GM23338 (cell line): ENCODE measurements around the gene ANP32A. TPM values are rescaled to one million over a fixed set of nuclear protein-coding genes. Genes with fewer than 3 reads are reported as not detected.

Source experiments
- ATAC-seq: fragments of 200-7000 bp; cut with Tn5 transposase; 3 replicates; pipeline ENCODE4 v1.9.1; 2020
- DNase-seq: peaks from one replicate; pipeline ENCODE4 v3.0.0-alpha.2; 2015; ENCODE audit warnings: low spot score
- H2AFZ ChIP-seq: fragments of 200-600 bp; sonication (generic); 2 replicates; pipeline ENCODE4 v1.8.0; 2016; ENCODE audit warnings: antibody characterized with exemption, mild to moderate bottlenecking, moderate library complexity
- H3F3A ChIP-seq: fragments of 200-600 bp; sonication (generic); replicated peaks from 2 replicates; pipeline ENCODE4 v1.8.0; 2017; ENCODE audit warnings: antibody characterized with exemption, mixed run types, low read depth
- H3K27ac ChIP-seq: fragments of 200-600 bp; sonication (generic); 2 replicates; pipeline ENCODE4 v1.6.1; 2016; ENCODE audit warnings: low read depth
- H3K27me3 ChIP-seq: fragments of 200-600 bp; sonication (generic); 2 replicates; pipeline ENCODE4 v1.8.0; 2016; ENCODE audit warnings: mild to moderate bottlenecking, mixed run types, moderate library complexity; ENCODE audit not compliant: insufficient read depth
- H3K36me3 ChIP-seq: fragments of 200-600 bp; sonication (generic); 2 replicates; pipeline ENCODE4 v1.8.0; 2016; ENCODE audit warnings: mild to moderate bottlenecking; ENCODE audit not compliant: insufficient read depth
- H3K4me1 ChIP-seq: fragments of 200-600 bp; sonication (generic); 2 replicates; pipeline ENCODE4 v1.8.0; 2016; ENCODE audit warnings: mild to moderate bottlenecking, moderate library complexity; ENCODE audit not compliant: insufficient read depth
- H3K4me2 ChIP-seq: fragments of 200-600 bp; sonication (generic); 2 replicates; pipeline ENCODE4 v1.7.1; 2017; ENCODE audit warnings: mixed run types
- H3K4me3 ChIP-seq: fragments of 200-600 bp; sonication (generic); 2 replicates; pipeline ENCODE4 v1.6.1; 2016; ENCODE audit warnings: mixed run types
- H3K79me2 ChIP-seq: fragments of 200-600 bp; sonication (generic); replicated peaks from 2 replicates; pipeline ENCODE4 v1.8.0; 2017; ENCODE audit warnings: mild to moderate bottlenecking; ENCODE audit not compliant: insufficient read depth
- H3K9me2 ChIP-seq: fragments of 200-600 bp; sonication (generic); 2 replicates; pipeline ENCODE4 v1.8.0; 2017; ENCODE audit not compliant: insufficient read depth
- H4K20me1 ChIP-seq: fragments of 200-600 bp; sonication (generic); replicated peaks from 2 replicates; pipeline ENCODE4 v1.8.0; 2017; ENCODE audit warnings: mild to moderate bottlenecking; ENCODE audit not compliant: insufficient read depth
- H3K27ac Mint-ChIP-seq: 2 replicates; pipeline ENCODE4 v1.8.0; 2020; ENCODE audit warnings: inconsistent platforms, mild to moderate bottlenecking, moderate library complexity, mixed read lengths
- H3K27me3 Mint-ChIP-seq: 3 replicates; pipeline ENCODE4 v1.8.0; 2022; ENCODE audit warnings: low read depth, mild to moderate bottlenecking, moderate library complexity, mixed read lengths, inconsistent platforms; ENCODE audit not compliant: insufficient read depth, poor library complexity
- H3K36me3 Mint-ChIP-seq: 3 replicates; pipeline ENCODE4 v1.8.0; 2021; ENCODE audit warnings: low read depth, mild to moderate bottlenecking, inconsistent platforms, moderate library complexity, mixed read lengths
- H3K4me1 Mint-ChIP-seq: 3 replicates; pipeline ENCODE4 v1.8.0; 2020; ENCODE audit warnings: mild to moderate bottlenecking, inconsistent platforms, mixed read lengths
- H3K4me3 Mint-ChIP-seq: 3 replicates; pipeline ENCODE4 v1.8.0; 2021; ENCODE audit warnings: moderate library complexity, mild to moderate bottlenecking, inconsistent platforms, mixed read lengths
- H3K9me3 Mint-ChIP-seq: 3 replicates; pipeline ENCODE4 v1.8.0; 2020; ENCODE audit warnings: moderate library complexity, mild to moderate bottlenecking, inconsistent platforms, mixed read lengths
- CREB1 ChIP-seq: fragments of 250-450 bp; sonication (Bioruptor Pico); IDR thresholded peaks from 2 replicates; pipeline ENCODE4 v1.5.0; 2020; ENCODE audit warnings: low read depth, mild to moderate bottlenecking, moderate library complexity
- CTCF ChIP-seq, 2 experiments: fragments of 200-600 bp in 1 of 2; sonication (generic) in 1 of 2; conservative IDR thresholded peaks; 2 replicates each; pipeline versions ENCODE4 v1.5.1 to v1.6.1; 2016 to 2017; ENCODE audit warnings: antibody characterized with exemption in 2 of 2, low read depth in 2 of 2, mild to moderate bottlenecking in 2 of 2, moderate library complexity in 1 of 2
- EZH2 ChIP-seq: fragments of 200-600 bp; sonication (generic); IDR thresholded peaks from one replicate; pipeline ENCODE4 v1.8.0; 2017; ENCODE audit warnings: antibody characterized with exemption, mild to moderate bottlenecking, low read depth; ENCODE audit not compliant: unreplicated experiment
- EZH2phosphoT487 ChIP-seq: fragments of 200-600 bp; sonication (generic); IDR thresholded peaks from one replicate; pipeline ENCODE4 v1.8.1; 2018; ENCODE audit warnings: antibody characterized with exemption; ENCODE audit not compliant: unreplicated experiment
- JUNB ChIP-seq: IDR thresholded peaks from one replicate; pipeline ENCODE4 v1.6.1; 2016; ENCODE audit warnings: antibody characterized with exemption; ENCODE audit not compliant: unreplicated experiment
- NANOG ChIP-seq: IDR thresholded peaks from 2 replicates; pipeline ENCODE4 v1.6.1; 2016; ENCODE audit warnings: antibody characterized with exemption, borderline replicate concordance
- POLR2AphosphoS5 ChIP-seq: IDR thresholded peaks from 2 replicates; pipeline ENCODE4 v1.6.1; 2016; ENCODE audit warnings: antibody characterized with exemption, low read depth
- STAT1 ChIP-seq: IDR thresholded peaks from one replicate; pipeline ENCODE4 v1.6.1; 2016; ENCODE audit warnings: antibody characterized with exemption; ENCODE audit not compliant: unreplicated experiment
- ZNF114 ChIP-seq: fragments of 250-450 bp; sonication (Bioruptor Pico); IDR thresholded peaks from 2 replicates; pipeline ENCODE4 v1.5.0; 2020; ENCODE audit warnings: mild to moderate bottlenecking, moderate library complexity
- ZNF331 ChIP-seq: fragments of 250-450 bp; sonication (Bioruptor Pico); IDR thresholded peaks from 2 replicates; pipeline ENCODE4 v1.5.0; 2020; ENCODE audit warnings: low read depth, mild to moderate bottlenecking, moderate library complexity
- polyA plus RNA-seq: library from polyadenylated mRNA; unstranded; fragments of >200 nt; fragmentation: Nextera tagmentation; extraction: Ambion mirVana; gene quantifications from 2 replicates; pipeline ENCODE4 v1.2.1, GENCODE V29; 2016
- total RNA-seq: library from RNA; depleted of rRNA; stranded (reverse); fragments of >200 nt; shearing (Covaris generic); gene quantifications from 2 replicates; pipeline ENCODE4 v1.2.3, GENCODE V29; 2014
- TF ChIP-seq, protein P1 (sequence below): IDR thresholded peaks from 2 replicates; pipeline ENCODE4 v1.6.1; 2016; ENCODE audit warnings: antibody characterized with exemption

ANP32A gene
- total and polyA plus RNA-seq, 2 experiments from 2014 or later = 204 to 304 TPM

DNA sequence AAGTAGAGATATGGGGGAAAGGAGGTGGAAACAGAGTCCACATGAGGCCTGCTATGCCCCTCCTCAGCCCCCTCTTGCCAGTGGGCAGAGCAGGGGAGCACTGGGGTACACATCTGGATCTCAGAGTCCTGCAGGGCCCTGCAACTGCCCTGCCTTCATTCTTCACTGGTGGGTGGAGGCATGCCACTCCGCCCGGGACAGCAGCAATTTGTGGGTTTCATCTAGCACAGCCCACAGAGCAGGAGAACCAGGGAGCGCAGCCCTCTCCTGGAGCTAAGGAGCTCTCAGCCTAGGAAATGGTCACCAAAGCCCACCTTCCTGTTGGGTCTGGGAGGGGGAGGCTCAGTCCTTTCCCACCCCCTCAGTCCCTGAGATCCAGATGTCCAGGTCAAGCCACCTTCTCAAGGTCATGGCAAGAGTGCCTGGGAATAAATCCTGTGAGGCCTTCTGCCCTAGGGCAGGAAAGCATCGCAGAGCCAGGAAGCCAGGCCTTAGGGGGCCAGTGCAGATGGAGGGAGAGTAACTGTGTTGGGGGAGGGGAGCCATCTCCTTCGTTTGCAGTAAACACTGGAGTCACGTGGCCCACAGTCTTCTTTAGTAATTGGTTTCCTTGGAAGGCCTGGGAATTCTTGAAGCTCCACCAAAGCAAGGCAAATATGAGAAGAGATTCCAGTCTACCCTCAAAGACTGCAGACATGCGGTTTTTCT lies 31.0 kb downstream of the ANP32A start:
- H3F3A ChIP-seq = no peaks in the 10 kb centered on the region
- peaks cover 46% of the 10 kb centered on the region for H4K20me1 ChIP-seq
- Mint-ChIP-seq H3K4me1 (peaks cover 75% of the 10 kb centered on the region), H3K27ac (peak overlapping the region; percentile 62), H3K4me3 (peak overlapping the region; percentile 33; the same call in 2 of the 3 replicates), H3K36me3 (peaks cover 67% of the 10 kb centered on the region), H3K27me3 (peaks cover 13% of the 10 kb centered on the region), H3K9me3 (no peaks in the 10 kb centered on the region; the same call in 2 of the 3 replicates)
- TF ChIP-seq POLR2AphosphoS5 (0 out of 2 replicates have a peak, but pooled peaks have one; percentile 15), ZNF331 (CRISPR knock-in tag) (no peak)
- peaks cover 5% of the 10 kb centered on the region for H3K36me3 ChIP-seq
- H3K4me1 ChIP-seq = peaks cover 65% of the 10 kb centered on the region
- peak overlapping the region; percentile 34; the same call in 1 of the 2 replicates for H3K4me3 ChIP-seq
- no peaks in the 10 kb centered on the region for H3K27me3 ChIP-seq
- peak overlapping the region; percentile 72 for H3K27ac ChIP-seq
- peaks cover 93% of the 10 kb centered on the region for H3K79me2 ChIP-seq
- H3K4me2 ChIP-seq = peak overlapping the region; percentile 56; the same call in 1 of the 2 replicates
- H3K9me2 ChIP-seq = no peaks in the 10 kb centered on the region
- H2AFZ ChIP-seq = no peak overlapping the region
- DNase-seq = peak; percentile 88
- ATAC-seq = peak; percentile 56

- Histone ChIP-seq H3K27ac (peak overlapping the region; percentile 72), H3K4me1 (peaks cover 65% of the 10 kb centered on the region), H4K20me1 (peaks cover 43% of the 10 kb centered on the region), H3K4me3 (no peak overlapping the region), H3K79me2 (peaks cover 92% of the 10 kb centered on the region), H3F3A (no peaks in the 10 kb centered on the region), H3K27me3 (no peaks in the 10 kb centered on the region), H3K9me2 (no peaks in the 10 kb centered on the region), H3K36me3 (peaks cover 5% of the 10 kb centered on the region), H2AFZ (no peak overlapping the region), H3K4me2 (peak overlapping the region; percentile 56; the same call in 1 of the 2 replicates)
- Mint-ChIP-seq H3K4me1 (peaks cover 74% of the 10 kb centered on the region), H3K36me3 (peaks cover 73% of the 10 kb centered on the region), H3K4me3 (no peak overlapping the region), H3K27me3 (peaks cover 13% of the 10 kb centered on the region), H3K9me3 (no peaks in the 10 kb centered on the region; the same call in 2 of the 3 replicates), H3K27ac (0 out of 2 replicates have a peak overlapping the region, but pooled peaks have one; percentile 62)
- TF ChIP-seq NANOG (no peak), CTCF (conservative IDR thresholded peaks at IDR 0.05; ENCODE audit: low read depth in 2 of 2) (no peak), CREB1 (CRISPR knock-in tag) (no peak), EZH2 (no peak), EZH2phosphoT487 (no peak)
- ATAC-seq (no peak), DNase-seq (no peak)
Observed at GRCh38 chr15:68789091-68789490, 31.6 kb downstream of the ANP32A start.

DNA sequence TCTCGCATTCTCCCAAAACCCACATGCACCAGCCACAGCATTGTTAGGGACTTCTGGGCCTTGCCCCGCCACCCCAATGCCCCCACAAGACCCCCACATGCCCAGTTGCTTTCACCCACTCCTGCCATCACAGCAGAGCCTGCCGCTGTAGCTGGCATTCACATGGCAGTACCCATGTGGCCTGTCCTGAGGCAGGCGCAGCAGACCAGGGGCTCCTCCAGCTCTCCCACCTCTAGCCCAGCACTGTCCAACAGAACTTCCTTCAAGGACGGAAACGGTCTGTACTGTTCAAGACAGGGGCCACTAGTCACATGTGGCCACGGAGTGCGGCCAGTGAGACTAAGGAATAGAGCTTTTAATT lies 32.5 kb downstream of the ANP32A start:
- H2AFZ ChIP-seq = no peak overlapping the region
- no peak for DNase-seq
- H3K79me2 ChIP-seq = peaks cover 89% of the 10 kb centered on the region
- H3K27me3 Mint-ChIP-seq = peaks cover 13% of the 10 kb centered on the region
- peaks cover 78% of the 10 kb centered on the region for H3K36me3 Mint-ChIP-seq
- peak overlapping the region; percentile 20; the same call in 1 of the 2 replicates for H3K27ac Mint-ChIP-seq
- no peak overlapping the region for H3K27ac ChIP-seq
- no peak overlapping the region for H3K4me3 ChIP-seq
- no peaks in the 10 kb centered on the region for H3K27me3 ChIP-seq
- H3K36me3 ChIP-seq = peaks cover 6% of the 10 kb centered on the region
- no peak overlapping the region for H3K4me3 Mint-ChIP-seq
- peaks cover 39% of the 10 kb centered on the region for H4K20me1 ChIP-seq
- ATAC-seq = no peak
- no peak overlapping the region; the same call in 1 of the 2 replicates for H3K4me2 ChIP-seq
- H3K4me1 Mint-ChIP-seq = peaks cover 76% of the 10 kb centered on the region
- H3F3A ChIP-seq = 0 out of 2 replicates have a peak, but pooled peaks cover under 1% of the 10 kb centered on the region
- no peaks in the 10 kb centered on the region; the same call in 2 of the 3 replicates for H3K9me3 Mint-ChIP-seq
- no peaks in the 10 kb centered on the region for H3K9me2 ChIP-seq
- peaks cover 62% of the 10 kb centered on the region for H3K4me1 ChIP-seq
- TF ChIP-seq STAT1 (no peak), ZNF331 (CRISPR knock-in tag) (no peak), NANOG (no peak), CTCF (conservative IDR thresholded peaks at IDR 0.05; ENCODE audit: low read depth in 2 of 2) (no peak), JUNB (no peak), EZH2 (no peak), ZNF114 (CRISPR knock-in tag) (no peak), CREB1 (CRISPR knock-in tag) (no peak), EZH2phosphoT487 (no peak)
- TF ChIP-seq, protein P1, sequence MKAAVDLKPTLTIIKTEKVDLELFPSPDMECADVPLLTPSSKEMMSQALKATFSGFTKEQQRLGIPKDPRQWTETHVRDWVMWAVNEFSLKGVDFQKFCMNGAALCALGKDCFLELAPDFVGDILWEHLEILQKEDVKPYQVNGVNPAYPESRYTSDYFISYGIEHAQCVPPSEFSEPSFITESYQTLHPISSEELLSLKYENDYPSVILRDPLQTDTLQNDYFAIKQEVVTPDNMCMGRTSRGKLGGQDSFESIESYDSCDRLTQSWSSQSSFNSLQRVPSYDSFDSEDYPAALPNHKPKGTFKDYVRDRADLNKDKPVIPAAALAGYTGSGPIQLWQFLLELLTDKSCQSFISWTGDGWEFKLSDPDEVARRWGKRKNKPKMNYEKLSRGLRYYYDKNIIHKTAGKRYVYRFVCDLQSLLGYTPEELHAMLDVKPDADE = no peak
